Measurements from ENCODE around the gene CHN1.

Gene CHN1

DNA sequence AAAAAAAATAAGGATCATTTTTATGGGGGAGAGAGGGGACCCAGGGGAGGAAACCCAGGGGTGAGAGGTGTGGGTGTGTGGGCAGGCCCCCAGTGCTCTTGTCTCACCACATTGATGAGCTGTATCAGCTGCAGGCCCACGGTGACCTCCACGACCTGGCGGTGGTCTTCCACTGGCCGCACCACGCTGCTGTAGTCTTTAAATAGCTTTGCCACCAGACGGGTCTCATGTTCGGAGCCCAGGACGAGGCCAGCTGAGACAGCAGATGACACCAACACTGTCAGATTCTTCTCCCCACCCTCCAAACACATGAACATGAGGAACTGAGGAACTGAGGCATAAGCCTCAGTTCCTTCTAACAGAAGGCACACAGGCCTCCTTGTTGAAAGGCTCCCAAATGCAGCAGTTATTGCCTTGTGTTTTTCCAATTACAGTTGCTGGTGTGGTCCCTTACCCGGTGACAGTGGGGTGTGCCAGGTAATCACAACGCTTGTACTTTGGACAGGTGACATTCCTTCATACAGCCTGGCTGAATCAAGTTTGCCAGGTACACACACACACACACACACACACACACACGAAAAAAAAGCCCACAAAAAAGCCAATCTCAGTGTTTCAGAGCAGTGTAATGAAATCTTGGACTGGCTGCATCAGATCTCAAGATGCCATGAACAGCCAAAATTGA, 245.7 kb downstream of the CHN1 start:
- FAIRE-seq: no peak

DNA sequence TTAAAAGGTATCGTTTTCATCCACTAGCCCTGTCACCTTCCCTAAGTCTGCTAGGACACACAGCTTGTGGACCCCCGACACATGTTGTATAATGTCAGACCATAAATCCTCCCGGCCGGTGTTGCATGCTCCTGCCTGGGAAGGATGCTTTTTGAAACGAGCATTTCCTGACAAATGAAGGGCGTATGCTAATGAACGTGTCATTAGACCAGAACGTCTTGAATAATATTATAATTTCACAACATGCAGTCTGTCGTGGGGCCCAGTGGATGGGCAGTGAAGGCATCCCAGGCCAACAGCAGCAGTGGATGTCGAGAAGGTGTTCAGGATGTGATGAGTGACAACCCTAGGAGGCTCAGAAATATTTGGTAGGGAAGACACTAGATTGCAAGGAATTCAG, 248.4 kb downstream of the CHN1 start:
- no peak for FAIRE-seq

GRCh38 chr2:174753038-174753633, 252.0 kb downstream of the CHN1 start:
- no peak for FAIRE-seq

GRCh38 chr2:174752403-174753037, 252.7 kb downstream of the CHN1 start:
- FAIRE-seq: no peak

GRCh38 chr2:174750923-174751441, 254.2 kb downstream of the CHN1 start:
- FAIRE-seq: no peak

- FAIRE-seq: no peak
These were observed 255.4 kb downstream of the CHN1 start for GRCh38 chr2:174749793-174750192.

- FAIRE-seq: peak; percentile 17
These were observed 256.2 kb downstream of the CHN1 start for GRCh38 chr2:174748948-174749347.
